SK-N-SH treated with all-trans-retinoic acid at 6 μM for 48 hours (cell line): ENCODE measurements around the gene SGIP1.

Source experiments
- ATAC-seq: fragments of 200-7000 bp; cut with Tn5 transposase; 3 replicates; pipeline ENCODE4 v1.9.1; 2020; ENCODE audit warnings: mild to moderate bottlenecking, moderate library complexity
- ARNTL ChIP-seq: fragments of 450-650 bp; formaldehyde crosslinking; IDR thresholded peaks from 2 replicates; pipeline ENCODE4 v1.5.0; 2020; ENCODE audit warnings: low read depth, mild to moderate bottlenecking, moderate library complexity, borderline replicate concordance
- BACH2 ChIP-seq: fragments of 250-450 bp; sonication (Bioruptor Pico); IDR thresholded peaks from 2 replicates; pipeline ENCODE4 v1.9.0; 2021; ENCODE audit warnings: mild to moderate bottlenecking, borderline replicate concordance
- CREB5 ChIP-seq: fragments of 250-450 bp; sonication (Bioruptor Pico); IDR thresholded peaks from 2 replicates; pipeline ENCODE4 v1.5.1; 2020; ENCODE audit warnings: low read depth, mild to moderate bottlenecking, moderate library complexity
- CSRNP3 ChIP-seq: fragments of 250-450 bp; sonication (Bioruptor Pico); IDR thresholded peaks from 2 replicates; pipeline ENCODE4 v1.5.1; 2021; ENCODE audit warnings: mild to moderate bottlenecking, moderate library complexity
- ESRRG ChIP-seq: fragments of 250-450 bp; sonication (Bioruptor Pico); IDR thresholded peaks from 2 replicates; pipeline ENCODE4 v1.6.1; 2021; ENCODE audit warnings: mild to moderate bottlenecking
- ISL1 ChIP-seq: fragments of 250-450 bp; sonication (Bioruptor Pico); IDR thresholded peaks from 2 replicates; pipeline ENCODE4 v2.1.2; 2022; ENCODE audit warnings: mild to moderate bottlenecking, moderate library complexity
- OSR1 ChIP-seq: fragments of 250-450 bp; sonication (Bioruptor Pico); IDR thresholded peaks from 2 replicates; pipeline ENCODE4 v1.8.0; 2022; ENCODE audit warnings: moderate library complexity, mild to moderate bottlenecking, inconsistent platforms
- PPARA ChIP-seq: fragments of 250-450 bp; sonication (Bioruptor Pico); IDR thresholded peaks from 2 replicates; pipeline ENCODE4 v1.5.0; 2020; ENCODE audit warnings: mild to moderate bottlenecking, borderline replicate concordance
- RARB ChIP-seq: fragments of 250-450 bp; sonication (Bioruptor Pico); IDR thresholded peaks from 2 replicates; pipeline ENCODE4 v1.8.0; 2021; ENCODE audit warnings: mild to moderate bottlenecking, moderate library complexity
- SNAI2 ChIP-seq: fragments of 250-450 bp; sonication (Bioruptor Pico); IDR thresholded peaks from 2 replicates; pipeline ENCODE4 v1.5.0; 2020; ENCODE audit warnings: mild to moderate bottlenecking, moderate library complexity
- TCF4 ChIP-seq: fragments of 250-450 bp; sonication (Bioruptor Pico); IDR thresholded peaks from 2 replicates; pipeline ENCODE4 v1.8.0; 2021; ENCODE audit warnings: mild to moderate bottlenecking, moderate library complexity, borderline replicate concordance
- TOX ChIP-seq: fragments of 250-450 bp; sonication (Bioruptor Pico); IDR thresholded peaks from 2 replicates; pipeline ENCODE4 v1.8.0; 2021; ENCODE audit warnings: mild to moderate bottlenecking, moderate library complexity, borderline replicate concordance
- ZFP30 ChIP-seq: fragments of 450-650 bp; formaldehyde crosslinking; IDR thresholded peaks from 2 replicates; pipeline ENCODE4 v1.5.0; 2022; ENCODE audit warnings: mild to moderate bottlenecking, moderate library complexity
- ZNF565 ChIP-seq: fragments of 450-650 bp; formaldehyde crosslinking; conservative IDR thresholded peaks from 2 replicates; pipeline ENCODE4 v1.5.0; 2020; ENCODE audit warnings: low read depth, mild to moderate bottlenecking, moderate library complexity
- ZNF8 ChIP-seq: fragments of 450-650 bp; formaldehyde crosslinking; IDR thresholded peaks from 2 replicates; pipeline ENCODE4 v1.5.0; 2020; ENCODE audit warnings: mild to moderate bottlenecking, moderate library complexity
- TF ChIP-seq, protein P1 (sequence below): fragments of 250-450 bp; sonication (Bioruptor Pico); IDR thresholded peaks from 2 replicates; pipeline ENCODE4 v1.8.0; 2020; ENCODE audit warnings: mild to moderate bottlenecking, moderate library complexity, borderline replicate concordance
- TF ChIP-seq, protein P2 (sequence below): fragments of 250-450 bp; sonication (Bioruptor Pico); IDR thresholded peaks from 2 replicates; pipeline ENCODE4 v1.5.0; 2020; ENCODE audit warnings: mild to moderate bottlenecking, moderate library complexity

The SGIP1 gene, protein sequence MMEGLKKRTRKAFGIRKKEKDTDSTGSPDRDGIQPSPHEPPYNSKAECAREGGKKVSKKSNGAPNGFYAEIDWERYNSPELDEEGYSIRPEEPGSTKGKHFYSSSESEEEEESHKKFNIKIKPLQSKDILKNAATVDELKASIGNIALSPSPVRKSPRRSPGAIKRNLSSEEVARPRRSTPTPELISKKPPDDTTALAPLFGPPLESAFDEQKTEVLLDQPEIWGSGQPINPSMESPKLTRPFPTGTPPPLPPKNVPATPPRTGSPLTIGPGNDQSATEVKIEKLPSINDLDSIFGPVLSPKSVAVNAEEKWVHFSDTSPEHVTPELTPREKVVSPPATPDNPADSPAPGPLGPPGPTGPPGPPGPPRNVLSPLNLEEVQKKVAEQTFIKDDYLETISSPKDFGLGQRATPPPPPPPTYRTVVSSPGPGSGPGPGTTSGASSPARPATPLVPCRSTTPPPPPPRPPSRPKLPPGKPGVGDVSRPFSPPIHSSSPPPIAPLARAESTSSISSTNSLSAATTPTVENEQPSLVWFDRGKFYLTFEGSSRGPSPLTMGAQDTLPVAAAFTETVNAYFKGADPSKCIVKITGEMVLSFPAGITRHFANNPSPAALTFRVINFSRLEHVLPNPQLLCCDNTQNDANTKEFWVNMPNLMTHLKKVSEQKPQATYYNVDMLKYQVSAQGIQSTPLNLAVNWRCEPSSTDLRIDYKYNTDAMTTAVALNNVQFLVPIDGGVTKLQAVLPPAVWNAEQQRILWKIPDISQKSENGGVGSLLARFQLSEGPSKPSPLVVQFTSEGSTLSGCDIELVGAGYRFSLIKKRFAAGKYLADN

DNA sequence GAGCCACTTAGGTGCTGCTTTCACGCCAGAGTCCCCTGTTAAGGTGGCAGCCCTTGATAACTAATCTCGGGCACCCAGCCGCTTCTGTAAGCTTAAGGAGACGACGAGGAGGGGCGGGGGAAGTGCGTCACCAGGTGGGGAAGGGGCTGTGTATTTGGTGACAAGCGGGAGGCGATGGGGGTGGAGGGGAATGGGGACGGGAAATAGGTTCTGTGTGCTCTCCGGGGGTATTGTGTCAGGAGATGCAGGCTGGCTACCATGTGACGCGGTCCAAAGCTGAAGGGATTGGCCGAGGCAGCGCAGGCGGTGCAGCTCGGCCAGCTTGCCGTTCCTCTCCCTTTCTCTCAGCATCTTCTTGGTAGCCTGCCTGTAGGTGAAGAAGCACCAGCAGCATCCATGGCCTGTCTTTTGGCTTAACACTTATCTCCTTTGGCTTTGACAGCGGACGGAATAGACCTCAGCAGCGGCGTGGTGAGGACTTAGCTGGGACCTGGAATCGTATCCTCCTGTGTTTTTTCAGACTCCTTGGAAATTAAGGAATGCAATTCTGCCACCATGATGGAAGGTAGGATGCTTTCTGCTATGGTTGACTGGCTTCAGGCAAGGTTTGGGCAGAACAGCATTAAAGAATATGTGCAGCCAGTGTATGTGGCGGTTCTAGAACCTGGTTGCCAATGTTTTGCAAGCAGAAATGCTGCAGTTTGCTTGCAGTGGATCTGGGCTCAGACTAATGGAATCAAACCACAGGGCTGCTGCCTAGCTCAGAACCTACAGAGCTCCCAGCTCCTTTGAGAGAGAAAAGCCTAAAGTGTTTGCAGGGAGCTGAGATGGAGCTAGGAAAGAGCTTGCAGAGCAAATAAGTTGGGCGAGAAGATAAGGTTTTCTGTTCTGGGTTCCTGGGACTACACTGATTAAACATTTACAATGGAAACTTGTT lies at the start of gene SGIP1:
SGIP1 (plus strand) TSS at position 350 of the 937 bp plus-strand sequence; CDS start at position 556, 206 bp downstream.
- peak; percentile 95 for ATAC-seq
- TF ChIP-seq RARB (CRISPR knock-in tag) (no peak), OSR1 (no peak), BACH2 (CRISPR knock-in tag) (no peak)

DNA sequence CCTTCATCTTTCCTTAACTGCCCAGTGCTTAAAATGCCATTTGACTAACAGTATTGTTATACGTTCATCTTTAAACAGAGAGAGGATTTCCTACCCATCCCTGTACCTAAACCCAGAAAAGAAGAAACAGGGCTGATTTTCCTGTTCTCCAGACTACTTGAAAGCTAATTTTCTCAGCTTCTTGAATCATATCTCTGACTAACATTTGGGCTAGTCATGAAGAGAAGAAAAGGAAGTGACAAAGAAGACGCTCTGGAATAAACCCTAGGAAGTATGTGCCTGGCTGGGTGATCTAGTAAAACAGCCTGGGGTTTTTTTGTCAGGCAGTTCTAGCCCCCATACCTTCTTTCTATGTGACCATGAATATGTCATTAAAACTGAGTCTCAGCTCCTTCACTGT lies 44.8 kb upstream of the SGIP1 start:
- TF ChIP-seq, protein P1, sequence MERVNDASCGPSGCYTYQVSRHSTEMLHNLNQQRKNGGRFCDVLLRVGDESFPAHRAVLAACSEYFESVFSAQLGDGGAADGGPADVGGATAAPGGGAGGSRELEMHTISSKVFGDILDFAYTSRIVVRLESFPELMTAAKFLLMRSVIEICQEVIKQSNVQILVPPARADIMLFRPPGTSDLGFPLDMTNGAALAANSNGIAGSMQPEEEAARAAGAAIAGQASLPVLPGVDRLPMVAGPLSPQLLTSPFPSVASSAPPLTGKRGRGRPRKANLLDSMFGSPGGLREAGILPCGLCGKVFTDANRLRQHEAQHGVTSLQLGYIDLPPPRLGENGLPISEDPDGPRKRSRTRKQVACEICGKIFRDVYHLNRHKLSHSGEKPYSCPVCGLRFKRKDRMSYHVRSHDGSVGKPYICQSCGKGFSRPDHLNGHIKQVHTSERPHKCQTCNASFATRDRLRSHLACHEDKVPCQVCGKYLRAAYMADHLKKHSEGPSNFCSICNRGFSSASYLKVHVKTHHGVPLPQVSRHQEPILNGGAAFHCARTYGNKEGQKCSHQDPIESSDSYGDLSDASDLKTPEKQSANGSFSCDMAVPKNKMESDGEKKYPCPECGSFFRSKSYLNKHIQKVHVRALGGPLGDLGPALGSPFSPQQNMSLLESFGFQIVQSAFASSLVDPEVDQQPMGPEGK, result no peak
- TF ChIP-seq TCF4 (CRISPR knock-in tag), result no peak
- TF ChIP-seq BACH2 (CRISPR knock-in tag), result no peak
- no peak for TF ChIP-seq TOX (CRISPR knock-in tag)
- no peak for TF ChIP-seq ZFP30 (CRISPR knock-in tag)
- no peak for TF ChIP-seq RARB (CRISPR knock-in tag)
- TF ChIP-seq ZNF565 (CRISPR knock-in tag), result no peak
- TF ChIP-seq PPARA (CRISPR knock-in tag), result no peak
- no peak for TF ChIP-seq ARNTL (CRISPR knock-in tag)
- TF ChIP-seq ISL1 (CRISPR knock-in tag), result no peak
- no peak for TF ChIP-seq ESRRG (CRISPR knock-in tag)
- TF ChIP-seq CSRNP3 (CRISPR knock-in tag), result no peak
- no peak for TF ChIP-seq OSR1
- no peak for TF ChIP-seq CREB5 (CRISPR knock-in tag)
- TF ChIP-seq SNAI2, result no peak
- peak; percentile 43 for ATAC-seq

DNA sequence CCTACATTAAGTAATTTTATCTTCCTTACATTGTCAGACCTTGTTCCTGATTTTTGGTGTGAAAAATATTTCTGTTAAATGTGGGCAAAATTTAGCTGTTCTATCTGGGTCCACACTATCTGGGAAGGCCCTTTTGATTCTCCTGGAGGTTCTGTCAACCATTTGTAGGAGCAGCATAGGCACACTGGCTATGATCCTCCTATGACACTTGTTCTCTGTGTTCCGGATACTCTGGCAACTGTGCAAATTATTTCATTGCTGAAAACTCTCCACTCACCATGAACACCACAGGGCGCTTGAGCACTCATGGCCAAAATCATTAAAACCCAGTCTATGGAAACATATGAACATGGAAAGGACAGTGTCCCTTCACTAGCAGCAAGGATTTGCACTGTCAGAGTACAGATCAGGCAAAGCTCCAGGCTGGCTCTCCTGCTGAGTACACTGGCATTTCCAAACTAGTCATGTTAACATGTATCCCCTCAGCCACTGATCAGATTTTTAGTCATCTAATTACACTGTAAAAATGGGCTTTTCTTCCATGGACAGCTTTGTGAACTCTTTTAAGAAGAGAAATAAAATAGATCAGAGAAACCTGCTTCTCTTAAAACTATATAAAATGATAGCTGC lies 43.9 kb upstream of the SGIP1 start:
- TF ChIP-seq, protein P2, sequence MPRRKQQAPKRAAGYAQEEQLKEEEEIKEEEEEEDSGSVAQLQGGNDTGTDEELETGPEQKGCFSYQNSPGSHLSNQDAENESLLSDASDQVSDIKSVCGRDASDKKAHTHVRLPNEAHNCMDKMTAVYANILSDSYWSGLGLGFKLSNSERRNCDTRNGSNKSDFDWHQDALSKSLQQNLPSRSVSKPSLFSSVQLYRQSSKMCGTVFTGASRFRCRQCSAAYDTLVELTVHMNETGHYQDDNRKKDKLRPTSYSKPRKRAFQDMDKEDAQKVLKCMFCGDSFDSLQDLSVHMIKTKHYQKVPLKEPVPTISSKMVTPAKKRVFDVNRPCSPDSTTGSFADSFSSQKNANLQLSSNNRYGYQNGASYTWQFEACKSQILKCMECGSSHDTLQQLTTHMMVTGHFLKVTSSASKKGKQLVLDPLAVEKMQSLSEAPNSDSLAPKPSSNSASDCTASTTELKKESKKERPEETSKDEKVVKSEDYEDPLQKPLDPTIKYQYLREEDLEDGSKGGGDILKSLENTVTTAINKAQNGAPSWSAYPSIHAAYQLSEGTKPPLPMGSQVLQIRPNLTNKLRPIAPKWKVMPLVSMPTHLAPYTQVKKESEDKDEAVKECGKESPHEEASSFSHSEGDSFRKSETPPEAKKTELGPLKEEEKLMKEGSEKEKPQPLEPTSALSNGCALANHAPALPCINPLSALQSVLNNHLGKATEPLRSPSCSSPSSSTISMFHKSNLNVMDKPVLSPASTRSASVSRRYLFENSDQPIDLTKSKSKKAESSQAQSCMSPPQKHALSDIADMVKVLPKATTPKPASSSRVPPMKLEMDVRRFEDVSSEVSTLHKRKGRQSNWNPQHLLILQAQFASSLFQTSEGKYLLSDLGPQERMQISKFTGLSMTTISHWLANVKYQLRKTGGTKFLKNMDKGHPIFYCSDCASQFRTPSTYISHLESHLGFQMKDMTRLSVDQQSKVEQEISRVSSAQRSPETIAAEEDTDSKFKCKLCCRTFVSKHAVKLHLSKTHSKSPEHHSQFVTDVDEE, result peak; percentile 55; the same call in 1 of the 2 replicates
- no peak for TF ChIP-seq ZFP30 (CRISPR knock-in tag)
- TF ChIP-seq ZNF8 (CRISPR knock-in tag), result 0 out of 2 replicates have a peak, but pooled peaks have one; percentile 10
- no peak for TF ChIP-seq PPARA (CRISPR knock-in tag)
- ATAC-seq, result peak; percentile 73
